Neural crest cell (in vitro differentiated cells): ENCODE results near the gene RABGAP1L. TPM values are rescaled to one million over a fixed set of nuclear protein-coding genes. Genes with fewer than 3 reads are reported as not detected.

Experiments used
- DNase-seq: peaks from one replicate; pipeline ENCODE4 v3.0.0; 2021; ENCODE audit warnings: low read depth, mixed read lengths, low spot score
- H3K27ac Mint-ChIP-seq: one replicate; pipeline ENCODE4 v1.8.0; 2021; ENCODE audit warnings: mild to moderate bottlenecking, mixed read lengths; ENCODE audit not compliant: unreplicated experiment
- H3K27me3 Mint-ChIP-seq: 2 replicates; pipeline ENCODE4 v1.8.0; 2021; ENCODE audit warnings: low read depth, mild to moderate bottlenecking, mixed read lengths
- H3K36me3 Mint-ChIP-seq: 2 replicates; pipeline ENCODE4 v1.8.0; 2021; ENCODE audit warnings: low read depth, mild to moderate bottlenecking, mixed read lengths
- H3K4me1 Mint-ChIP-seq: 2 replicates; pipeline ENCODE4 v1.8.0; 2021; ENCODE audit warnings: mixed read lengths
- H3K4me3 Mint-ChIP-seq: one replicate; pipeline ENCODE4 v1.8.0; 2021; ENCODE audit warnings: mild to moderate bottlenecking, mixed read lengths
- H3K9me3 Mint-ChIP-seq: 2 replicates; pipeline ENCODE4 v1.8.0; 2021; ENCODE audit warnings: mixed read lengths
- CTCF ChIP-seq: fragments of 200-600 bp; sonication (generic); conservative IDR thresholded peaks from 2 replicates; pipeline ENCODE4 v1.5.0; 2021; ENCODE audit warnings: antibody characterized with exemption, mild to moderate bottlenecking
- total RNA-seq: library from RNA; stranded (reverse); gene quantifications from 2 replicates; pipeline ENCODE4 v1.2.1, GENCODE V29; 2021

The RABGAP1L gene
- total RNA-seq, 1 donor from 2014 or later = 25.6 TPM

GRCh38 chr1:174748586-174748985 is 589.3 kb downstream of the RABGAP1L start:
- Mint-ChIP-seq H3K27me3 (no peaks in the 10 kb centered on the region), H3K4me1 (no peaks in the 10 kb centered on the region), H3K9me3 (no peaks in the 10 kb centered on the region), H3K27ac (no peak overlapping the region), H3K36me3 (no peaks in the 10 kb centered on the region), H3K4me3 (no peak overlapping the region)
- TF ChIP-seq CTCF = no peak
- no peak for DNase-seq

- Mint-ChIP-seq H3K27ac (no peak overlapping the region), H3K27me3 (no peaks in the 10 kb centered on the region), H3K9me3 (no peaks in the 10 kb centered on the region), H3K36me3 (no peaks in the 10 kb centered on the region), H3K4me3 (no peak overlapping the region), H3K4me1 (no peaks in the 10 kb centered on the region)
- TF ChIP-seq CTCF = no peak
- no peak for DNase-seq
Observed at GRCh38 chr1:174753131-174753530, 593.8 kb downstream of the RABGAP1L start.

- Mint-ChIP-seq H3K4me1 (no peaks in the 10 kb centered on the region), H3K4me3 (no peak overlapping the region), H3K27me3 (no peaks in the 10 kb centered on the region), H3K27ac (no peak overlapping the region), H3K9me3 (peaks cover 2% of the 10 kb centered on the region), H3K36me3 (no peaks in the 10 kb centered on the region)
- DNase-seq = no peak
- no peak for TF ChIP-seq CTCF
Observed at GRCh38 chr1:174761335-174761734, 602.0 kb downstream of the RABGAP1L start.

GRCh38 chr1:174761901-174762585 is 602.7 kb downstream of the RABGAP1L start:
- Mint-ChIP-seq H3K36me3 (no peaks in the 10 kb centered on the region), H3K27ac (no peak overlapping the region), H3K27me3 (no peaks in the 10 kb centered on the region), H3K4me3 (no peak overlapping the region), H3K9me3 (peaks cover 2% of the 10 kb centered on the region), H3K4me1 (no peaks in the 10 kb centered on the region)
- no peak for TF ChIP-seq CTCF
- no peak for DNase-seq

GRCh38 chr1:174764191-174764590 is 604.9 kb downstream of the RABGAP1L start:
- no peak for TF ChIP-seq CTCF
- H3K4me1 Mint-ChIP-seq = no peaks in the 10 kb centered on the region
- DNase-seq = no peak
- H3K27me3 Mint-ChIP-seq = no peaks in the 10 kb centered on the region
- no peak overlapping the region for H3K27ac Mint-ChIP-seq
- H3K4me3 Mint-ChIP-seq = no peak overlapping the region
- H3K36me3 Mint-ChIP-seq = no peaks in the 10 kb centered on the region
- peaks cover 2% of the 10 kb centered on the region for H3K9me3 Mint-ChIP-seq
